A673 (cell line): Measurements from ENCODE around the gene REP15. TPM values are rescaled to one million over a fixed set of nuclear protein-coding genes. Genes with fewer than 3 reads are reported as not detected.

Experiments
- BruUV-seq: library from RNA; stranded (reverse); fragments of 400-500 nt; replicated peaks from 2 replicates; lab custom pipeline; 2021; lab: Mats Ljungman, UMichigan
- CTCF ChIA-PET: fragments of 300-600 bp; sonication (Branson Sonifier 250); formaldehyde crosslinking; loops from one replicate; lab custom pipeline; 2022; ENCODE audit warnings: antibody characterized with exemption; lab: Charles Lee
- POLR2A ChIA-PET: fragments of 300-600 bp; sonication (Branson Sonifier 250); formaldehyde crosslinking; loops from one replicate; lab custom pipeline; 2022; ENCODE audit warnings: antibody characterized with exemption; ENCODE audit not compliant: low non-redundant PET; lab: Charles Lee
- DNase-seq: peaks from one replicate; pipeline ENCODE4 v3.0.0-alpha.2; 2015; ENCODE audit warnings: low spot score
- H3K27ac ChIP-seq: fragments of 200-600 bp; sonication (generic); 2 replicates; pipeline ENCODE4 v1.5.1; 2016; ENCODE audit warnings: mixed run types, low read depth, mild to moderate bottlenecking, mixed read lengths, antibody characterized with exemption, low read length; ENCODE audit not compliant: poor library complexity, severe bottlenecking
- H3K27me3 ChIP-seq: fragments of 200-600 bp; sonication (generic); replicated peaks from 2 replicates; pipeline ENCODE4 v1.6.1; 2017; ENCODE audit warnings: mixed run types, low read depth, mild to moderate bottlenecking, mixed read lengths, antibody characterized with exemption, low read length; ENCODE audit not compliant: insufficient read depth, poor library complexity
- H3K36me3 ChIP-seq: fragments of 200-600 bp; sonication (generic); 2 replicates; pipeline ENCODE4 v1.6.1; 2016; ENCODE audit warnings: mixed run types, mild to moderate bottlenecking, mixed read lengths, antibody characterized with exemption, low read length; ENCODE audit not compliant: insufficient read depth, poor library complexity, severe bottlenecking
- H3K4me1 ChIP-seq: fragments of 200-600 bp; sonication (generic); 2 replicates; pipeline ENCODE4 v1.6.1; 2017; ENCODE audit warnings: mixed run types, mild to moderate bottlenecking, mixed read lengths, antibody characterized with exemption, low read length; ENCODE audit not compliant: insufficient read depth, poor library complexity, severe bottlenecking
- H3K4me3 ChIP-seq: fragments of 200-600 bp; sonication (generic); 2 replicates; pipeline ENCODE4 v1.5.1; 2016; ENCODE audit warnings: low read depth, mixed run types, mild to moderate bottlenecking, mixed read lengths, low read length; ENCODE audit not compliant: poor library complexity, severe bottlenecking
- H3K9me3 ChIP-seq: fragments of 200-600 bp; sonication (generic); 2 replicates; pipeline ENCODE4 v1.6.1; 2016; ENCODE audit warnings: mixed run types, low read depth, mild to moderate bottlenecking, mixed read lengths, antibody characterized with exemption, low read length; ENCODE audit not compliant: poor library complexity, severe bottlenecking
- CTCF ChIP-seq: fragments of 300-800, 200-600 bp; sonication (generic); conservative IDR thresholded peaks from 2 replicates; pipeline ENCODE4 v1.5.1; 2017; ENCODE audit warnings: low read depth, mild to moderate bottlenecking, antibody characterized with exemption, low read length, moderate library complexity, mixed read lengths
- EZH2 ChIP-seq: fragments of 200-600 bp; sonication (generic); IDR thresholded peaks from 2 replicates; pipeline ENCODE4 v1.6.1; 2017; ENCODE audit warnings: borderline replicate concordance, low read depth, mild to moderate bottlenecking, mixed read lengths, antibody characterized with exemption, low read length; ENCODE audit not compliant: poor library complexity, severe bottlenecking
- intact Hi-C: fragments of 100-400 bp; cut with micrococcal nuclease; formaldehyde crosslinking; loops from one replicate; pipeline ENCODE4 v1.10.0; 2022; ENCODE audit not compliant: unreplicated experiment
- total RNA-seq: library from RNA; stranded (reverse); gene quantifications from 2 replicates; pipeline ENCODE4 v1.2.3, GENCODE V29; 2021

REP15 gene
- total RNA-seq, 1 experiment from 2014 or later, result 1.5 TPM

DNA sequence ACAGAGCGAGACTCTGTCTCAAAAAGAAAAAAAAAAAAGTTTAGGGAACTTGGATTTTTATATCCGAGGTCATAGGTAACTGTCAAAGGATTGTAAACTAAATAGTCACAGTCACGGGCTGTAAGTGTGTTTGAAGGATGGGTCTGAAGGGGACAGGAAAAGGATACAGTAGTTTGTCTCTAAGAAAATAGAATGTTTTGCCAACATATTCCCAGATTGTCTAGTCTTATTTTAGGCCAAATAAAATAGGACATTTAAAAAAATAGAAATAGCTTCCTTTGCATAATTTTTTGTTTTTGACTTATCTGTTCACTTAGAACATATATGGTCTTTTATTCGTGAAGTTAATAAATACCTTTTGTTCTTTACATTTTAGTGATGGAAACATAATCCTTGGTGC lies 24.2 kb upstream of the REP15 start:
- Histone ChIP-seq H3K36me3 (no peaks in the 10 kb centered on the region), H3K27ac (no peak overlapping the region), H3K4me3 (no peak overlapping the region), H3K4me1 (peaks cover 5% of the 10 kb centered on the region), H3K27me3 (no peaks in the 10 kb centered on the region), H3K9me3 (no peaks in the 10 kb centered on the region)
- CTCF ChIA-PET, result no interaction called here
- TF ChIP-seq CTCF, result no peak
- no peak for DNase-seq
- POLR2A ChIA-PET, result no interaction called here
- no TSS peak for BruUV-seq
- intact Hi-C loops, result no loop called here

GRCh38 chr12:27672643-27673042 lies 23.6 kb upstream of the REP15 start:
- no TSS peak for BruUV-seq
- ChIA-PET POLR2A (no interaction called here), CTCF (no interaction called here)
- no peaks in the 10 kb centered on the region for H3K9me3 ChIP-seq
- intact Hi-C loops, result no loop called here
- TF ChIP-seq CTCF (no peak), EZH2 (no peak)
- DNase-seq, result no peak
- no peak overlapping the region for H3K27ac ChIP-seq
- no peak overlapping the region for H3K4me3 ChIP-seq
- peaks cover 5% of the 10 kb centered on the region for H3K4me1 ChIP-seq
- no peaks in the 10 kb centered on the region for H3K27me3 ChIP-seq
- no peaks in the 10 kb centered on the region for H3K36me3 ChIP-seq

GRCh38 chr12:27673101-27673718 lies 23.0 kb upstream of the REP15 start:
- POLR2A ChIA-PET, result no interaction called here
- DNase-seq, result no peak

More at GRCh38 chr12:27673101-27673718, 23.0 kb upstream of the REP15 start:
- intact Hi-C loops, result no loop called here
- peaks cover 5% of the 10 kb centered on the region for H3K4me1 ChIP-seq
- no peak for TF ChIP-seq EZH2
- TF ChIP-seq CTCF, result no peak
- no peak overlapping the region for H3K27ac ChIP-seq
- BruUV-seq, result no TSS peak
- CTCF ChIA-PET, result no interaction called here
- H3K4me3 ChIP-seq, result no peak overlapping the region
- no peaks in the 10 kb centered on the region for H3K9me3 ChIP-seq
- H3K27me3 ChIP-seq, result no peaks in the 10 kb centered on the region
- H3K36me3 ChIP-seq, result no peaks in the 10 kb centered on the region
